K562 (cell line): ENCODE measurements around the gene CHRND. TPM values are rescaled to one million over a fixed set of nuclear protein-coding genes. Genes with fewer than 3 reads are reported as not detected.

Experiments used
- EHMT2 ChIP-seq: fragments of 450-650 bp; IDR thresholded peaks from 2 replicates; pipeline ENCODE4 v1.6.1; 2018; ENCODE audit warnings: antibody characterized with exemption
- HDAC1 ChIP-seq, 2 experiments: fragments of 450-650 bp; IDR thresholded peaks; 2 replicates each; pipeline ENCODE4 v1.6.1; 2016 to 2017; ENCODE audit warnings: inconsistent platforms in 1 of 2, mild to moderate bottlenecking in 1 of 2, moderate library complexity in 1 of 2
- NR0B1 ChIP-seq: fragments of 450-650 bp; IDR thresholded peaks from one replicate; pipeline ENCODE4 v1.6.1; 2018; ENCODE audit warnings: mild to moderate bottlenecking, moderate library complexity; ENCODE audit not compliant: partially characterized antibody
- PCBP1 ChIP-seq: fragments of 200-400 bp; formaldehyde crosslinking; IDR thresholded peaks from 2 replicates; pipeline ENCODE4 v1.6.1; 2018; ENCODE audit warnings: mild to moderate bottlenecking, low read depth, low read length; ENCODE audit not compliant: poor library complexity, severe bottlenecking
- PKNOX1 ChIP-seq: fragments of 450-650 bp; IDR thresholded peaks from 2 replicates; pipeline ENCODE4 v1.6.1; 2016
- SLC30A9 ChIP-seq: fragments of 250-450 bp; sonication (Bioruptor Pico); IDR thresholded peaks from 2 replicates; pipeline ENCODE4 v1.8.0; 2022; ENCODE audit warnings: mild to moderate bottlenecking, moderate library complexity
- ZNF174 ChIP-seq: fragments of 250-450 bp; sonication (Bioruptor Pico); IDR thresholded peaks from 2 replicates; pipeline ENCODE4 v1.4.0; 2020; ENCODE audit warnings: mild to moderate bottlenecking
- polyA plus RNA-seq, 8 experiments: library from polyadenylated mRNA; depleted of rRNA in 4 of 8; stranded (reverse) in 5 of 8; unstranded in 3 of 8; fragments of >200 nt; fragmentation: Nextera tagmentation in 2 of 8; fragmentation: Illumina TruSeq in 1 of 8; extraction: Ambion mirVana in 2 of 8; extraction: Trizol in 1 of 8; gene quantifications; 2 replicates each; pipeline versions ENCODE4 v1.2.1 to v1.2.3, GENCODE V29; 2011 to 2014; ENCODE audit warnings: inconsistent platforms in 1 of 8, missing spikeins in 1 of 8
- total RNA-seq, 7 experiments: library from RNA; depleted of rRNA in 6 of 7; stranded (reverse); fragments of >200 nt in 6 of 7; fragmentation: Illumina TruSeq in 2 of 7; extraction: Trizol in 2 of 7; gene quantifications; 2 replicates each; pipeline versions ENCODE4 v1.2.1 to v1.2.3, GENCODE V29; 2011 to 2021; ENCODE audit warnings: low replicate concordance in 1 of 7

CHRND gene
- total and polyA plus RNA-seq, 9 of the 15 experiments (the other 6 are each of a cell fraction or from before 2014, with no cell fraction given): not detected

GRCh38 chr2:232550354-232551249 is 24.6 kb downstream of the CHRND start, which contains the start of the genes EIF4E2 and TIGD1 (continued):
- TF ChIP-seq NR0B1 (no peak), EHMT2 (no peak), HDAC1 (IDR thresholded peaks at IDR 0.05) (0 out of 4 replicates have a peak, but pooled peaks of 1 of the 2 experiments have one; percentile 31), PCBP1 (peak; percentile 45), PKNOX1 (peak; percentile 62), ZNF174 (CRISPR knock-in tag) (no peak), SLC30A9 (CRISPR knock-in tag) (no peak)
